ELF-1 (cell line): ENCODE results near the gene TBC1D9B.
"Not testable (repeated sequence)": the region's sequence is repeated elsewhere in the genome, so short reads cannot be mapped to it uniquely, and the experiment has no call there.

ENCODE experiments used
- DNase-seq: peaks from one replicate; pipeline ENCODE4 v3.0.0-alpha.2; 2016; ENCODE audit warnings: low read depth, low spot score

TBC1D9B gene

GRCh38 chr5:179885491-179886090 lies 22.1 kb downstream of the TBC1D9B start:
- DNase-seq: no peak

DNA sequence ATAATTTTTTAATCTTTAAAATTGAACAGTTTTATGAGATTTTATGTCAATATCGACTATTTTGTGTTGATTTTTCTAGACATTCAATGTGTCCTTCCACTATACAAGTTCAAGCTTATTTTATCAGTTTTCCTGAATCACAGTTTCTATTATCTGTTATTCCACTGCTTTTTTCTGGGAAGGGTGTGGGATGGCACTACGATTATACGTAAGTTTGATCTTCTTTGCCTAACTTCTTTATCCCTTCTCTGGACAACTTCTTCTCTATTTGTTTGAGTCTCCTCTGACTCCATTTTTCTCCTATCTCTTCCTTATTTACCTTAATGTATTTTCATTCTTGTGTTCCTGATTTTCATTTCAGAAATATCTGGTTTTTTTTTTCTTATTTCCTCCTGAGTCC lies 24.5 kb downstream of the TBC1D9B start:
- no peak for DNase-seq

- no peak for DNase-seq
These were observed 25.4 kb downstream of the TBC1D9B start for GRCh38 chr5:179882338-179882737.

DNA sequence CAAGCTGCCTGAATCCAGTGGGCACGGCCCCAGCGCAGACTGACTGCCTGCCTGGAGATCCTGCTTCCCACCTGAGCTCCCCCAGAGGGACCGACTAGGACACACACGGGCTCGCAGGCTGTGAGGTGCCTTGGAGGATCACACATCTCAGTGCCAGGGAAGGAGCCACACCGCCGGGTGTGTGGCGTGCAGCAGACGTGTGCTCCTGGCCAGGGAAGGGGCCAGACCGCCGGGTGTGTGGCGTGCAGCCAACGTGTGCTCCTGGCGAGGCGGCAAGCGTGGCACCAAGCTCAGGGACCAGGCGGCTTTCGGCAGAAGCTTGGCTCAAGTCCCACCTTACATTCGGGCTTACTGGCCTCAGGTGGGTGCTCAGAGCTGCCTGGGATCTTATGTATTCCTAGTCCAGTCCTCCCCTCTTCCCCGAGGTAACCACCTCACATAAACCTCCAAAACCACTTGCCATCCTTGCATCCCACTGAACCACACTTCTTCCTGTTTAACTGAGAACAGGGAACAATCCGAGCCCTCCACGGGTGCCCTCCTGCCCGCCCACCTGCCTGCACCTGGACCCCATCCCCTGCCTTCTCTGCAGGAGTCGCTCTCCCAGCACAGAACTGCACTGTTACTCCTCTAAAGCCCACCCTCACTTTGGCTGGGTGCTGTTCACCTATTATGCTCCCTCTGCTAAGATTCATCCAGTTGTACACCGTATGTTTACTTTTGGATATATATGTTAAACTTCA lies 26.7 kb downstream of the TBC1D9B start:
- no peak for DNase-seq

DNA sequence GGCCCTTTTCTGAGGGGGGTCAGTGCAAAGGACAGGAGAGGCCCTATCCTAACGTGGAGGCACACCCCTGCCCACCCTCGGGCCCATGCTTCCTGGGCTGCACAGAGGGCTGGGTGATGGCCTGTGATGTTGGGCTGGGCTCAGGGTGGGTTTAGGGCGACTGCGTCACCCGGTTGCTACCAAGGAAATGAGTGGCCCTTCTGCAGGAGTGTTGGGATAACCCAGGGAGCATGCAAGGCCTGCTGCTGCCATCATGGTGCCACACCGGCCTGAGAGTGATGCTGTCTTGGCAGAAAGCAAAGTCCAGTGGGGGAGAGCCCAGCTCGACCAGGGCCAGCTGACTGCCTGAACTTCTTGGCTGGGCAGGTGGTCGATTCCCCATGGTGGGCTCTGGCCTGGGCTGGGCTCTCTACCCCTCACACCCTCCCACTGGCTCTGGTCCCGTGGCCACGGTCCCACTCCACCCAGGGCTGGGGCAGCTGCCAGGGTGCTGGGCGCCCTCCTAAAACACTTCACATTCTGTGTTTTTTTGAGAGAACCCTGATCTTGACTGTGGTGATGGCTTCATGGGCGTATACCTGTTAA lies 27.5 kb downstream of the TBC1D9B start:
- no peak for DNase-seq

DNA sequence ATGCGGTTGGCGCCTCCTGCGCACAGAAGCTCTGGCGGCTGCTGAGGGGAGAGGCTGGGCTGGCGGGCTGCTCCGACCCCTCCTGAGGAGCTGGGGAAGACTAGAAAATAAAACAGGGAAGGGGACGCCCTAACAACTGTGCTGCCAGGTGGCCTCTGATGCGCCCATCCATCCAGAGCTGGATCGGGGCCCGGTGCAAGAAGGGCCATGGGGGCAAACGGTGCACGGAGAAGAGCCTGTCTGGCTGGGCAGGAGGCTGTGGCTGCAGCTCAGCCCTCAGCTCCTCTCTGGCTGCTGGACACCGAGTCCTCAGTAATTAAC lies 28.0 kb downstream of the TBC1D9B start:
- DNase-seq: no peak

DNA sequence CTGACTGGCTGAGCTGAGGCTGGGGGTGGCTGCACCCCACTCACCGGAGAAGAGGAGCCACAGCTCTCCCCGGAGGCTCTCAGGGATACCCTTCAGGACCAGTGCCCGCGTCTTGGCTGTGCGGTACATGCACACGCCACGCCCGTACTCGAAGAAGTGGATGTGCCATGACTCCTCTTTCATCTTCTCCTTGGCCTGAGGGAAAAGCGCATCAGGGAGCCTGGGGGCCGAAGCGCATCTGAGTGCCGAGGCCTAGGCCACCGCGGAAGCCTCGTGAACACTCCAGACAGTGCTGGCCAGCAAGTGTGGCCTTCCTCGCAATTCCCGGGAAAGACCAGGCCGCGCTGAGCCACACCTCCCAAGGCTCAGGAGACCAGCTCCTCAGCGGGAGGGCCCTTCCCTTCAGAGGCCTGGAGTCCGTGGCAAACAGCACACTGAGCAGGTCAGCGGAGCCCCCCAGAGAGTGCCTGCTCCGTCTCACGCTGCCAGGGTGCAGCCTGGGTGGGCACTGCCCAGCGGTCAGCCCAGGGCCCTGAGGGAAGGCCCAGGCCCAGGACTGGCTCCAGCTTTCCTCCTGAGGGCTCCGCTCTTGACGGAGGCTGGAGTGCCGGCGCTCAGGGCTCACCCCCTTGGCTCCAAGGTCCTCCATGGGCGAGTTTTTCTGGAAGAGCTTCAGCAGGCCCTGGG lies 28.6 kb downstream of the TBC1D9B start:
- no peak for DNase-seq

- DNase-seq: no peak
These were observed 29.3 kb downstream of the TBC1D9B start for GRCh38 chr5:179878222-179879002.

- DNase-seq: no peak
These were observed 31.1 kb downstream of the TBC1D9B start for GRCh38 chr5:179876610-179876952.

DNA sequence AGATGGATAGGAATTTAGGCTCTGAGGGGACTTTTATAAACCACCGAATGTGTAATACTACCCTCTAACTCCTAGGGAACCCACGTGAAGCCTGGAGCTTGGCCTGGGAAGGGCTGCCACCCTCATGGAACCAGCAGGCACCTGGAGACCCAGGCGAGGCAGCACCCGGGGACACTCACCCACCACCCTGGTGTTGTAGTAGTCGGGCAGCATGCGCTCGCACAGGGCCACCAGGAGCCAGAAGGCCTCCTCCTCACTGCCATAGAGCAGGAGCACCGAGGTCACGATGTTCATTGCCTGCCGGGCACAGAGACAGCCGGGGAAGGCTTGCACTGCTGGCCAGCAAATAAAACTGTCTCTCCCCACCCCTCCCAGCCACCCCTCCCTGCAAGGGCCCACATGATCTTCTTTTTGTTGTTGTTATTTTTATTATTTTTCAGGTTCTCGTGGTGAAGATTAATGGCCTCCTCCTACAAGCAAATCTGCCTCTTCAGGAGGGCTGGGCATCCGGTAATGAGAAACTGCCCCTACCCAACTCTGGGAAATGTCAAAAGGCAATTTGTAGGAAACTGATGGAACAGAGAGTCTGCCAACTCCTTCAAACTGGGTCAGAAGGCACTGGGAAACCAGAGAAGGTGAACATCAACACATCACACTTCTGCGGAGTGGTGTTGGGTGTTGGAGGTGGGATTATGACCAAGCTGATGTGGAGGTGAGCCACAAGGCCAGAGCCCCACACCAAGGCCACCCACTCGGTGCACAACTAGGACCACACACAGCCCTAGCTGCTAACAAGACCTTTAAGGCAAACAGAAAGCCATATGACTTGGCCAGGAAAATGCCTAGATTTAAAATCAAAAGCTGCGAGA lies 31.7 kb downstream of the TBC1D9B start:
- no peak for DNase-seq

- DNase-seq: no peak
These were observed 33.0 kb downstream of the TBC1D9B start for GRCh38 chr5:179874536-179875292.

DNA sequence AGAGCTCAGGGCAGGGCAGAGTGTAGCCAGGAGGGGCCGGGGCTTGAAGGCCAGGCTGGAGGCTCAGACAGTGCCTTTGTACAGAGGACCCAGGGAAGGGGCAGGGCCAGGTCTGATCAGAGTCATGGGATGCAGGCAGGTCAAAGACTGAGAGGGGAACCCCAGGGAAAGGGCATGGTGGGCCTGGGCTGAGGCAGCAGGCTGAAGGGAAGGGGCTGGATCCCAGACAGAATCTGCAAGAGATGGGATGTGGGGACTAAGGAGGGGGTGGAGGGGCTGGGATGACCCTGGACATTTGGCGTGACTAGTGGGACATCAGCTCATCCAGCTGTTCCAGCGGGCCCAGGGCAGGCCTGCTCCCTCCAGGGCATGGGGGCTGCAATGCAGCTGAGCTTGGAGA lies 33.6 kb downstream of the TBC1D9B start:
- no peak for DNase-seq

GRCh38 chr5:179873588-179874110 lies 34.0 kb downstream of the TBC1D9B start:
- DNase-seq: no peak

DNA sequence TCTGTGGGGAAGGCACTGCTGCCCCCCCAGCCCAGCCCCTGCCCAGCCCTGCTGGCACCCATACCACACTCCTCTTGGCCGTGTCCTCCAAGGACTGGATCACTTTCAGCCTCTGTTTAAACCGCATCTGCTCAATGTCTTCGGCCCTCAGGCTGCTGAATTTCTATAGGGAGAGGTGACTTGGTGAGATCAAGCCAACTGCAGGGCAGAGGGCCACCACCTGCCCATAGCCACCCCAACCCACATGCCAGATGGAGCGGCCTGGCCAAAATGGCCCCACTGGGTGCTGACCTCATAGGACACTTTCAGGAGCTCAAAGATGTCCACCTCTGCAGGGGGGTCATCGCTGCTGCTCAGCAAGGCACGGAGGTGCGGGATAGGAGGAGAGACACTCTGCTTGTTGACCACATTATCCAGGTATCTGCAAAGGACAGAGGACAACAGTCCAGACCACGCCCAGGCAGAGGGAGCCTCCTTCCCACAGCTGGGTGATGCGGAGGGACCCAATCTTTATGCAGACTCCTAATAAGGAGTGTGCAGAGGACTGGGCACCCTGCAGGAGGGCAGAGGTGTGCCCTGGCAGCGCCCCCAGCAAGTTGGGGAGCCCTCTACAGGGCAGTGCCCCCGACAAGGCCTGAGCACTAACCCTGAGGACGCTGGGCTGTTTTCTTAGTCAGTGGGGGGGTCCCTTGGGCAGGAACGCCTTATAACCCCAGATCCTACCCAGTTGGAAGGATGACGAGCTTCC lies 34.7 kb downstream of the TBC1D9B start:
- DNase-seq: no peak

- no peak for DNase-seq
These were observed 35.5 kb downstream of the TBC1D9B start for GRCh38 chr5:179872055-179872827.

- DNase-seq: not testable (repeated sequence)
These were observed 36.2 kb downstream of the TBC1D9B start for GRCh38 chr5:179871533-179871932.

DNA sequence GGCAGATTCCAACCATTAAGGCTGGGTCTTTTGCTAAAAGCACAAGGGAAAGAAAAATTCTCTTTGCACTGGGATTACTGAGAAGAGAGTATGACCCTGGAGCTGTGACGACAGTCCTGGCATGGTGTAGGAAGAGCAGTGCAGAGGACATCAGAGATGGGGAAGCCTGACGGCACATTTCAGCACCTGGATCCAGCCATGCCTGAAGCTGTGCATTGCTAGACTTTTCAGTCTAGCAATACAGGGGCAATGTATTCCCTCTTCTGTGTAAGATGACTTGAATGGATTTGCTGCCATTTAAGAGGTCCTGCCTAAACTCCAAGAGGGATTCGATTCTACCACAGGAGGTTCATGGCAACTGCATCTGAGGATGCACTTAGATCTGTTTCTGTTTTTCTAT lies 36.7 kb downstream of the TBC1D9B start:
- no peak for DNase-seq

DNA sequence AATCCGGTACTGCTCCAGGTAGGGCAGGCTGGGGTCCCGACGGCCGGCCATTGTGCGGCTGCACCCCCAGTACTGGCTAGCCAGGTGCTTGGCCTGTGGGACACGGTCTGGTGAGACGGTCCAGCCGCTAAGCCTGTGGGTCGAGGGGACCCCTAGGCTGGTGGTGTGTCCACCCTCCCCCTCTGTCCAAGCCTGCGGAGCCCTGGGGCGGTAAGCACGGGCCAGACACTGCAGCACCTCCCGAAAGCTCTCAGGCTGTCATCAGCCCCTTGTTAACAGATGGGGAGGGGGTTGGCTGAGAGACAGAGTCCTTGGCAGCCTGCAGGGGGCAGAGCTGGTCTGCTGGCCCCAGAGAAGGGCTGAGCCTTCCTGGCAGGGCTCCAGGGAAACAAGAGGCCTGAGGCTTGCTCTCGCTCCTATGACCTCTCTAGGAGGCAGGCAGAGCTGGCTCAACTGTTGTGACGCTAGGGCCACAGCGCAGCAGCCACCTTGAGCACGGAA lies 37.2 kb downstream of the TBC1D9B start:
- peak; percentile 92 for DNase-seq
